ENCODE data around the gene GPRASP3.
A peak's percentile ranks its signal among the peaks of the same experiment; 100 is the strongest.
"Not testable (repeated sequence)": the region's sequence is repeated elsewhere in the genome, so short reads cannot be mapped to it uniquely, and the experiment has no call there.

Gene GPRASP3

GRCh38 chrX:102721169-102721506 is 595 bp downstream of the GPRASP3 start:
- H3K36me3 Mint-ChIP-seq (ENCODE audit: low read depth); H3K27ac Mint-ChIP-seq; H3K4me1 Mint-ChIP-seq (ENCODE audit: low read depth); H3K9me3 Mint-ChIP-seq; H3K27me3 Mint-ChIP-seq (ENCODE audit: low read depth): not testable (repeated sequence)
- H3K4me3 Mint-ChIP-seq = peak overlapping the region; percentile 93

- no peak overlapping the region for H3K27ac Mint-ChIP-seq
- H3K4me3 Mint-ChIP-seq = no peak overlapping the region
- no peaks in the 10 kb centered on the region for H3K9me3 Mint-ChIP-seq
- H3K4me1 Mint-ChIP-seq (ENCODE audit: low read depth) = peaks cover 8% of the 10 kb centered on the region
- no peaks in the 10 kb centered on the region for H3K36me3 Mint-ChIP-seq (ENCODE audit: low read depth)
- no peaks in the 10 kb centered on the region for H3K27me3 Mint-ChIP-seq (ENCODE audit: low read depth)
Observed at GRCh38 chrX:102723456-102723855, 2.9 kb downstream of the GPRASP3 start.

- Mint-ChIP-seq H3K27ac (no peak overlapping the region), H3K4me1 (ENCODE audit: low read depth) (no peaks in the 10 kb centered on the region), H3K36me3 (ENCODE audit: low read depth) (no peaks in the 10 kb centered on the region), H3K9me3 (no peaks in the 10 kb centered on the region), H3K4me3 (no peak overlapping the region), H3K27me3 (ENCODE audit: low read depth) (no peaks in the 10 kb centered on the region)
Observed at GRCh38 chrX:102727761-102728160, 7.2 kb downstream of the GPRASP3 start.

GRCh38 chrX:102728646-102729045 is 8.1 kb downstream of the GPRASP3 start:
- H3K36me3 Mint-ChIP-seq (ENCODE audit: low read depth) = no peaks in the 10 kb centered on the region
- H3K27me3 Mint-ChIP-seq (ENCODE audit: low read depth) = no peaks in the 10 kb centered on the region
- no peak overlapping the region for H3K4me3 Mint-ChIP-seq
- no peaks in the 10 kb centered on the region for H3K4me1 Mint-ChIP-seq (ENCODE audit: low read depth)
- H3K9me3 Mint-ChIP-seq = no peaks in the 10 kb centered on the region
- H3K27ac Mint-ChIP-seq = no peak overlapping the region

GRCh38 chrX:102739657-102740056 is 19.1 kb downstream of the GPRASP3 start:
- Mint-ChIP-seq H3K4me1 (ENCODE audit: low read depth) (no peaks in the 10 kb centered on the region), H3K27me3 (ENCODE audit: low read depth) (no peaks in the 10 kb centered on the region), H3K9me3 (no peaks in the 10 kb centered on the region), H3K36me3 (ENCODE audit: low read depth) (no peaks in the 10 kb centered on the region), H3K27ac (no peak overlapping the region), H3K4me3 (no peak overlapping the region)

- Mint-ChIP-seq H3K27me3 (ENCODE audit: low read depth) (no peaks in the 10 kb centered on the region), H3K9me3 (no peaks in the 10 kb centered on the region), H3K27ac (no peak overlapping the region), H3K4me3 (no peak overlapping the region), H3K36me3 (ENCODE audit: low read depth) (no peaks in the 10 kb centered on the region), H3K4me1 (ENCODE audit: low read depth) (peaks cover 2% of the 10 kb centered on the region)
Observed at GRCh38 chrX:102744307-102744706, 23.8 kb downstream of the GPRASP3 start.

- H3K36me3 Mint-ChIP-seq (ENCODE audit: low read depth) = no peaks in the 10 kb centered on the region
- H3K27ac Mint-ChIP-seq = no peak overlapping the region
- H3K4me1 Mint-ChIP-seq (ENCODE audit: low read depth) = peaks cover 2% of the 10 kb centered on the region
- H3K27me3 Mint-ChIP-seq (ENCODE audit: low read depth) = no peaks in the 10 kb centered on the region
- H3K9me3 Mint-ChIP-seq = no peaks in the 10 kb centered on the region
- H3K4me3 Mint-ChIP-seq = peak overlapping the region; percentile 40
Observed at GRCh38 chrX:102745513-102745856, 24.9 kb downstream of the GPRASP3 start.

GRCh38 chrX:102745857-102746584 is 25.5 kb downstream of the GPRASP3 start:
- H3K36me3 Mint-ChIP-seq (ENCODE audit: low read depth) = no peaks in the 10 kb centered on the region
- H3K4me1 Mint-ChIP-seq (ENCODE audit: low read depth) = peaks cover 2% of the 10 kb centered on the region
- no peaks in the 10 kb centered on the region for H3K9me3 Mint-ChIP-seq
- H3K27ac Mint-ChIP-seq = no peak overlapping the region
- no peaks in the 10 kb centered on the region for H3K27me3 Mint-ChIP-seq (ENCODE audit: low read depth)
- peak overlapping the region; percentile 79 for H3K4me3 Mint-ChIP-seq

- Mint-ChIP-seq H3K36me3 (ENCODE audit: low read depth) (no peaks in the 10 kb centered on the region), H3K27ac (no peak overlapping the region), H3K4me3 (no peak overlapping the region), H3K9me3 (no peaks in the 10 kb centered on the region), H3K27me3 (ENCODE audit: low read depth) (no peaks in the 10 kb centered on the region), H3K4me1 (ENCODE audit: low read depth) (peaks cover 7% of the 10 kb centered on the region)
Observed at GRCh38 chrX:102765217-102765616, 44.7 kb downstream of the GPRASP3 start.

GRCh38 chrX:102765809-102766208 is 45.3 kb downstream of the GPRASP3 start:
- Mint-ChIP-seq H3K27me3 (ENCODE audit: low read depth) (no peaks in the 10 kb centered on the region), H3K4me1 (ENCODE audit: low read depth) (peaks cover 7% of the 10 kb centered on the region), H3K36me3 (ENCODE audit: low read depth) (no peaks in the 10 kb centered on the region), H3K9me3 (no peaks in the 10 kb centered on the region), H3K27ac (no peak overlapping the region), H3K4me3 (no peak overlapping the region)

GRCh38 chrX:102767287-102767686 is 46.7 kb downstream of the GPRASP3 start:
- Mint-ChIP-seq H3K27me3 (ENCODE audit: low read depth) (no peaks in the 10 kb centered on the region), H3K4me3 (peak overlapping the region; percentile 10), H3K9me3 (no peaks in the 10 kb centered on the region), H3K36me3 (ENCODE audit: low read depth) (no peaks in the 10 kb centered on the region), H3K4me1 (ENCODE audit: low read depth) (peaks cover 9% of the 10 kb centered on the region), H3K27ac (no peak overlapping the region)

- Mint-ChIP-seq H3K4me3 (peak overlapping the region; percentile 99), H3K36me3 (ENCODE audit: low read depth) (peaks cover 6% of the 10 kb centered on the region), H3K27ac (peak overlapping the region; percentile 99), H3K9me3 (no peaks in the 10 kb centered on the region), H3K4me1 (ENCODE audit: low read depth) (peaks cover 9% of the 10 kb centered on the region), H3K27me3 (ENCODE audit: low read depth) (no peaks in the 10 kb centered on the region)
Observed at GRCh38 chrX:102768987-102769761, 48.6 kb downstream of the GPRASP3 start.
